AG04450 (cell line): ENCODE data around the gene FRAS1. TPM values are rescaled to one million over a fixed set of nuclear protein-coding genes. Genes with fewer than 3 reads are reported as not detected.
"Not testable (repeated sequence)": the region's sequence is repeated elsewhere in the genome, so short reads cannot be mapped to it uniquely, and the experiment has no call there.

Experiments
- CTCF ChIA-PET: fragments of 300-600, 350-600 bp; formaldehyde crosslinking; extraction: SDS; loops from one replicate; lab custom pipeline; 2022; ENCODE audit warnings: antibody characterized with exemption, inconsistent platforms; lab: Charles Lee
- POLR2A ChIA-PET: fragments of 350-600 bp; formaldehyde crosslinking; extraction: SDS; loops from one replicate; lab custom pipeline; 2021; ENCODE audit warnings: antibody characterized with exemption, inconsistent platforms; lab: Yijun Ruan, JAX
- DNase-seq: peaks from one replicate; pipeline ENCODE4 v3.0.0-alpha.2; 2011; ENCODE audit warnings: low read depth, low spot score
- H3K27ac ChIP-seq: one replicate; pipeline ENCODE4 v1.5.1; 2012; ENCODE audit warnings: low read depth, low read length, control low read depth
- H3K27me3 ChIP-seq: one replicate; pipeline ENCODE4 v1.6.0; 2012; ENCODE audit warnings: low read length; ENCODE audit not compliant: control insufficient read depth, insufficient read depth
- H3K4me3 ChIP-seq: 2 replicates; pipeline ENCODE4 v1.5.1; 2011; ENCODE audit warnings: mild to moderate bottlenecking, low read depth, low read length, control low read depth
- H3K9me3 ChIP-seq: 2 replicates; pipeline ENCODE4 v1.5.1; 2012; ENCODE audit warnings: low read length; ENCODE audit not compliant: control insufficient read depth, insufficient read depth
- CTCF ChIP-seq: IDR thresholded peaks from 2 replicates; pipeline ENCODE4 v1.5.1; 2011; ENCODE audit warnings: low read depth, low read length, control low read depth, inconsistent platforms
- polyA plus RNA-seq: library from polyadenylated mRNA; depleted of rRNA; stranded (reverse); fragments of >200 nt; gene quantifications from 2 replicates; pipeline ENCODE4 v1.2.3, GENCODE V29; 2011

Gene FRAS1
- polyA plus RNA-seq, 1 experiment = 0.21 TPM

GRCh38 chr4:78254893-78255292, 197.8 kb downstream of the FRAS1 start:
- CTCF ChIA-PET = no interaction called here

GRCh38 chr4:78265006-78265405, 207.9 kb downstream of the FRAS1 start:
- POLR2A ChIA-PET = no interaction called here
- Histone ChIP-seq H3K9me3 (no peaks in the 10 kb centered on the region), H3K4me3 (no peak overlapping the region), H3K27me3 (peaks cover 3% of the 10 kb centered on the region), H3K27ac (no peak overlapping the region)
- CTCF ChIA-PET = no interaction called here
- DNase-seq = no peak
- TF ChIP-seq CTCF = no peak

More at GRCh38 chr4:78254893-78255292, 197.8 kb downstream of the FRAS1 start:
- DNase-seq = no peak
- no peak overlapping the region for H3K27ac ChIP-seq
- H3K27me3 ChIP-seq = no peaks in the 10 kb centered on the region
- no peaks in the 10 kb centered on the region for H3K9me3 ChIP-seq
- H3K4me3 ChIP-seq = no peak overlapping the region
- POLR2A ChIA-PET = no interaction called here
- no peak for TF ChIP-seq CTCF

- ChIA-PET CTCF (no interaction called here), POLR2A (no interaction called here)
- Histone ChIP-seq H3K4me3 (no peak overlapping the region), H3K27ac (no peak overlapping the region), H3K9me3 (no peaks in the 10 kb centered on the region), H3K27me3 (peaks cover 2% of the 10 kb centered on the region)
- TF ChIP-seq CTCF = no peak
- no peak for DNase-seq
These were observed 210.7 kb downstream of the FRAS1 start for GRCh38 chr4:78267790-78268189.

GRCh38 chr4:78268597-78268996, 211.5 kb downstream of the FRAS1 start:
- Histone ChIP-seq H3K27me3 (no peaks in the 10 kb centered on the region), H3K4me3 (no peak overlapping the region), H3K9me3 (no peaks in the 10 kb centered on the region), H3K27ac (no peak overlapping the region)
- TF ChIP-seq CTCF = no peak
- DNase-seq = no peak
- CTCF ChIA-PET = no interaction called here
- POLR2A ChIA-PET = no interaction called here

- POLR2A ChIA-PET, H3K4me3 ChIP-seq, H3K27me3 ChIP-seq, DNase-seq, H3K27ac ChIP-seq, CTCF ChIA-PET, H3K9me3 ChIP-seq: not testable (repeated sequence)
These were observed 218.3 kb downstream of the FRAS1 start for GRCh38 chr4:78275450-78275849.

GRCh38 chr4:78286281-78286680, 229.2 kb downstream of the FRAS1 start:
- Histone ChIP-seq H3K4me3 (no peak overlapping the region), H3K9me3 (no peaks in the 10 kb centered on the region), H3K27ac (no peak overlapping the region), H3K27me3 (peaks cover 2% of the 10 kb centered on the region)
- TF ChIP-seq CTCF = no peak
- no peak for DNase-seq
- CTCF ChIA-PET = no interaction called here
- POLR2A ChIA-PET = no interaction called here
